CD4-positive, alpha-beta T cell treated with Interferon gamma for 1 hour (primary cell): ENCODE measurements around the gene MACROD2.

Source experiments
- DNase-seq: peaks from one replicate; pipeline ENCODE4 v3.0.0-alpha.2; 2020

The MACROD2 gene

DNA sequence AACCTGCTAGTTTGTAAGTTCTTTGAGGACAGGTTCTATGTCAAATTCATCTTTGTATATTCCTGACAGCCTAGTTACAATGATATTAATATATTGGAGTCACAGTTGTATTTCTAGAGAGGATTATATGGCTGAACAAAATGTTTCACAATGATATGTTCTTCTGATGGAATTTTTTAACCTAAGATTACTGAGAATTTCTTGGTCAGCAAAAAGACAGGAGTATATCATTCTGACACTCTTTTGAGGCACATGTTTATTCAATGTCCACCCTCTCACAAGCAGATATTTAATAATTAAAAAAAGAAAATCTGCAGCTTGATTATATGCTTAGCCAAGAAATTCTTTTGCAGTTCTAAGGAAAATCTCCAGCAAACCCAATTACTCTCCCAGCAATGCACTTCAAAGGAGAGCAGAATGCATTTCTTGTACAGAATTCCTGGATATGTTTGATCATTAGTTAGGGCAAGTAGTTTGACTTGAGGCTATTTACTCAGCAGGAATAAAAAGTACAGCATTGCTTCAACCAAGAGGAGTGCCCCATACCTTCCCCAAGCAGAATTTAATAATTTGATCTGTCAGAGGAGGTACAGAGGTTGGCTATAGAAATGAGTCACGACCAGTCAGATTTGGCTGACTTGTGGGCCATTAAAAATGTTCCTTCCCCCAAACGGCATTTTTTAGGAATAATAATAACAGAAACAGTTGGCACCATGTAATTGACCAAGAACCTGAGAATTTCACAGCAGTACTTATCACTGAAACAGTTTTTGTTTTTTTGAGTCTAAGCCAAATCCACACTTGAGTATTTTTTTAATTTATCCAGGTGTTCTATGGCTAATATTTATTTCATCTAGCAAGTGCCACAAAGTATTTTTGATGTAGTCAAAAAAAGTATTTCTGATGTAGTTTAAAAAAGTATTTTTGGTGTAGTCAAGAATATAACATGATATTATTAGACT, 850.2 kb downstream of the MACROD2 start:
- no peak for DNase-seq

DNA sequence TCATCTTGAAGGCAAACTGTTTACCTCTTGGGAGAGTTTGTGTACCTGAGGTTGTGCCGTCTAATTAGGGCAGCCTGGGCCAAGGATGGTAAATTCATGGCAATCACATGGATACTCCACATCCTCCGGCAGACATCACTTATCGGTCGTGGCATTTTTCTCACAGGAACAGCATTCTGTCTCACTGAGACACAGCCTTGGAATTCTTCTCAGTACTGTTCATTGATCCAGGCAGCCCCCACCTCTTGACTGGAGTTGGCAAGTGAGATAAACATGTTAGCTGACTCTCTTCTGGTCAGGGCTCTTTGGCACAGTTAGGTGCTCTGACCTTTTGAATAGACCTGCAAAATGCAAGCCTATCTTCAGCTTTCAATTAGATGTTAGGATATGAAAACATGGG, 853.5 kb downstream of the MACROD2 start:
- DNase-seq, result no peak

DNA sequence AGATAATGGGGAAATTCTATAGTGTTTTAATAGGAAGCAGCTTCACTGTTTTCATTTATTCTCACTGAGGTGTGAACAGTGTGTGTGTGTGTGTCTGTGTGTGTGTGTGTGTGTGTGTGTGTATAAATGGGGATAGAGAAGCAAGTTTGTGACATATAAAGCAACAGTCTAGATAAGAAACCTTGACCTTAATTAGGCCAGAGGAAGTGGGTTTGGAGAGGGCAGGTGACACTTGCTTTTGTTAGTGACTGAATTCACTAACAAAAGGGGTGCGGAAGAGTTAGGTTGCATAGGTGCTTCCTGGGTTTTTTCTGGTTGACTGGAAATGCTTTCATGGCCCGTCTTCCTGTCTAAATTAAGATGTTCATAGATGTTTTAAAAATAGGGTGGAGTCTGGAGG, 857.8 kb downstream of the MACROD2 start:
- DNase-seq, result no peak

DNA sequence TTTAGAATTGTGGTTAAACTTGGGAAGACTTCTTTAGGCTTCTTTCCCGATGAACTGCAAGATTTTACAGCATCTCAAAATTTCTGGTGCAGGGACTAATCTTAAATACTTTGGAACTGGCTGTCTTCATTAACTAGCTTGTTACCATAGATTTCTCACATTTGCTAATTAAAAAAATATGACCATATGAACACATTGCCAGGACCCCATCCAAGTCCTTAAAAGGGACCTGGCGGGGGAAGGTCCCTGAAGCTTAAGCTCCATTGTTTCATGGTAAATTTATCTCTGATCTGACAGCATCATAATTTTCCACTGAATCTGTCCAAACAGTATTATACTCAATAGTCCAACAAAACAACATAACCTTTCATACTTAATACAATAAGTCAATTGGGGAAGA, 859.9 kb downstream of the MACROD2 start:
- DNase-seq, result no peak

DNA sequence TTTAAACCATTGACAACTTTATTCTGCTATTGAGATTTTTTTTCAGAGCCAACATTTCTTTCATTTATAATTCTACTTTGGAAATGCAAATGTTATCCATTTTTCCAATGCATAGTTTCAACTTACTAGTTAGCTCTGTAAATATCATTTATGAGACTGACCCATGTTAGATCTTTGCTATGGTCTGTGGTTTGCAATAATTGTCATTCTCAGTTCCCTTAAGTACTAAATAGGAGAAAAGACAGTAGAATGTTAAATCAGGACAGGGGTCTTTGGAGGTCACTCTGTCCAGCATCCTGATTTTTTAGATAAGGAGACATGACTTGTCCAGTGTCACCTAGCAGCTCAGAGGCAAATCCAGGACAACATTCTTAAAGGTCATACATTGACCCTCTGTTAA, 864.3 kb downstream of the MACROD2 start:
- DNase-seq, result no peak

DNA sequence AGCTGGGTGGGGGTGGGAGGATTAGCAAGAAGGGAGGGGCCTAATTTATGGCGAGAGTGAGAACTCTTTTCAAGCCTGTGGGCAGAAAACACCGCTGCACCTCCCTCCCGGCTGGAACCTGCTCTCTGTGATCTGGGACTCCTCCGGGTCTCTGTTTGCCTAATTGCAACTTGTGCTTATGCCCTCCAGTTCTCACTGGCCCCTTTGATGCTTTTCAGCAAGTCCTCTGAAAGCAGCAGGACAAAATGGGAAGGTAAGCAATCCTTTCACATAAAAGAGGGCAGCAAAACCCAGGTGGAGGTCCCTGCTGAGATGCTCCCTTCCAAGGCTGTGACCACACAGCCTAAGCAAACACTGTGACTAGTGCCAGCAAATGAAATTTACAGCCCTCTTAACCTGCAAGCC, 865.1 kb downstream of the MACROD2 start:
- DNase-seq, result no peak

DNA sequence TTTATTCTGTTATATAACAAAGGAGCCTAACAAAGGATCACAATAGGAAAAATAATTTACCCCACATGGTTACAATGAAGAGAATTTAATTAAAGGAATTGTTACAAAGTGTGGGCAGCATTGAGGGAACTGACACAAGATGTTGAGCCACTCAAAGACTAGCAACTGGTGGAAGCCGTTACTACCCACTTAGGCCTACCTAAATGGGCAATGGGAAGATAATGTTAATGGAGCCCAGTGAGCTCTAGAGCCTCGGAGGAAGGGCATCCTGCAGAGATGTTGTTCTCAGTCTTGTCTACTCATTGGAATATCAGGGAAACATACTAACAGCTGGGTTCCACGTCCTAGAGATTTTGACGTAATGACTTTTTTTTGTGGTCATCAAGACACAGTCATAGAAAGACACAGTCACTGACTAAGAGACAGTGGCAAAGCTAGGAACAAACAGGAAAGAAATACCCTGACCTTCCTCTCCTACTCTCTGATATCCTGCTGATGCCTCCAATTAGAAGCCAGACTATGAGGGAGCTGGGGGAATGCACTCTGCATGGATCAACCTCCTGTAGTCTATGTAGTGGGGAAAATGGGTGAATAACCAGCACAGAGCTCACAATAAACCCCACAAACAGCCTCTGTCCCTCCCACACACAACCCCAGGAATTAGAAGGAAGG, 865.8 kb downstream of the MACROD2 start:
- no peak for DNase-seq

DNA sequence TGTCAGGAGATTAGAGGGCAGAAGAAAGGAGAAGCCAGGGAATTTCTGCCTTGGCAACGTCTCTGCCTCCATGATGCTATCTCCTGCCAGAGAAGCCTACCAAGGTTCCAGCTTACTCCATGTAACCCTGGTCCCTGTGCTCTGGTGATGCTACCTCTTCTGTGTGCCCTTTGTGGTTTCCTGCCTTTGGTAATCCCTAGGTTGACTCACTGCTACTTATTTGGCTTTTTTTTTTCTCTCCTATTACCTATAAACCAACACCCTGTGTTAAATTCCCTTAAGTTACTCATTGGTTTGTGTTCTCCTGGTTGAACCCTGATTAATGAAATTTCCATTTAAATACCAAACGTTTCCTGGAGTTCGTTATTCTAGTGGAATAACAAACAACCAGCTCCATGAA, 869.9 kb downstream of the MACROD2 start:
- DNase-seq, result no peak

DNA sequence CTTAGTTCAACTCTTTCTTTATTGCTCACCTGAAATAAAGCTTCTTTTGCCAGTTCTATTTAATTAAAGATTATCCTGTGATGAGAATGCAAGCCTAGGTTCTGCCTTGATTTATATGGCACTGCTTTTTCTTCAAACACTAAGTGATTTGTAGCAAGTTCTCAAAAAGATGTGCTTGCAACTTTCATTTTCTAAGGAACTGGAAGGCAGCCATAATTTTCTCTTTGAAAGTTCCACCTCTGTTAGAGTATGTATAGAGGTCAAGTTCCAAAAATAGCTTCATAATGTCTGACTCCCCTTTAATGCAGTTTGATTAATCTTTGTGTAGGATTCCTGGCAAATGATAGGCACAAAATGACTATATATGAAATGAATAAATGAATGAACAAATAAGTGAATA, 870.4 kb downstream of the MACROD2 start:
- DNase-seq, result no peak

DNA sequence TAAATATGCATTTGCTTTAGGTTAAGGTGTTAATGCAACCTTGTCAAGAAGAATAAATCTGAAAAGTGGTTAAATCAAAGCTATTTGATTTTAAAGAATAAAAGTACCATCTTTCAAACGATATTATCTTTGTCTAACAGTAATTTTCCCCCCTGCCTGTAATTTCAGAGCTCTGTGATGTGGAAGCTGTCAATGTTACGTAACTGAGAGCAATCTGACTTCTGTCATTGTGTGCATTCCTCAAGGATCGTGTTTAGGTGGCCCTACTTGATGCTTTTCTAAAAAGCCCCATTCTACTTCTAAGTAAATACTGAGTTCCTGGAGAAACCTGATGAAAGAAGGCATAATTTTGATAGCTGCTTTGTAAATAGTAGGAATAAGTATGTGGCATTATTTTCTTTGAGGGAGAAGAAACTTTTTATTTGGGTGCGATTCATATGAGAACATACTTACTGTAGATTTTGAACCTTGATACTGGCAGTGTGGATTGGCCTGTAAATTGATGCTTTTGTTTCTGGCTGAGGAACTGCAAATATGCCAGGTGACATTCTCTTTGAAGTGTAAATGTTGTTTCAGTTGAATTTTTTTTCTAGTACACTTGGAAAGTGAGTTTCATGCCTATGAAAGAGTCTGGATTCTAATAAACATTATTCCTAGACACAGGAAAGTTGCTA, 871.7 kb downstream of the MACROD2 start:
- DNase-seq, result no peak

DNA sequence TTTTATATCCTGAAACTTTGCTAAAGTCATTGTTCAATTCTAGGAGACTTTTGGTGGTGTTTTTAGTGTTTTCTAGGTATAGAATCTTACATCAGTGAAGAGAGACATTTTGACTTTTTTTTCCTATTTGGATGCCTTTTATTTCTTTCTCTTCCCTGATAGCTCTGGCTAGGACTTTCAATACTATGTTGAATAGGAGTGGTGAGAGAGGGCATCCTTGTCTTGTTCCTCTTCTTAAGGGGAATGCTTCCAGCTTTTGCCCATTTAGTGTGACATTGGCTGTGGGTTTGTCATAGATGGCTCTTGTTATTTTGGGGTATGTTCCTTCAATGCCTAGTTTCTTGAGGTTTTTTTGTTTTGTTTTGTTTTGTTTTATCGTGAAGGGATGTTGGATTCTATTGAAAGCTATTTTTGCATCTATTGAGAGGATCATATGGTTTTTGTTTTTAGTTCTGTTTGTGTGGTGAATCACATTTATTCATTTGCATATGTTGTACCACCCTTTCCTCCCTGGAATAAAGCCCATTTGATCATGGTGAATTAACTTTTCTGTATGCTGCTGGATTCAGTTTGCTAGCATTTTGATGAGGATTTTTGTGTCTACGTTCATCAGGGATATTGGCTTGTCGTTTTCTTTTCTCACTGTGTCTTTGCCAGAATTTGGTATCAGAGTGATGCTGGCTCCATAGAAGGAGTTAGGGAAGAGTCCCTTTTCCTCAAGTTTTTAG, 882.1 kb downstream of the MACROD2 start:
- no peak for DNase-seq

DNA sequence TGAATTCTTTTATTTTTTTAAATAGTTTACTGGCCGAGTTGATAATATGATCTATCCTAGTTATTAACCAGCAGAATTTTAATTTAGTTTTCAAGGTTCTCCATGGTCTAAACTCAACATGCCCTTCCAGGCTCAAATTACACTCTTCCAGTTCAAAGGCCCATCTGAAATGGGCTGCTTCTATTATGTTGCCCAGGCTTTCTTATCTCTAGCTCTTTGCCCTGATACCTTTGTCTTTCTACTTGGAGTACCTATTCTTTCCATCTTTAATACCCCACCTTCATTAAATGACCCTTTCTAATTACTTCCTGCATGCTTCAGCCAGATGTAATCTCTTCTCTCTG, 883.3 kb downstream of the MACROD2 start:
- DNase-seq, result no peak

DNA sequence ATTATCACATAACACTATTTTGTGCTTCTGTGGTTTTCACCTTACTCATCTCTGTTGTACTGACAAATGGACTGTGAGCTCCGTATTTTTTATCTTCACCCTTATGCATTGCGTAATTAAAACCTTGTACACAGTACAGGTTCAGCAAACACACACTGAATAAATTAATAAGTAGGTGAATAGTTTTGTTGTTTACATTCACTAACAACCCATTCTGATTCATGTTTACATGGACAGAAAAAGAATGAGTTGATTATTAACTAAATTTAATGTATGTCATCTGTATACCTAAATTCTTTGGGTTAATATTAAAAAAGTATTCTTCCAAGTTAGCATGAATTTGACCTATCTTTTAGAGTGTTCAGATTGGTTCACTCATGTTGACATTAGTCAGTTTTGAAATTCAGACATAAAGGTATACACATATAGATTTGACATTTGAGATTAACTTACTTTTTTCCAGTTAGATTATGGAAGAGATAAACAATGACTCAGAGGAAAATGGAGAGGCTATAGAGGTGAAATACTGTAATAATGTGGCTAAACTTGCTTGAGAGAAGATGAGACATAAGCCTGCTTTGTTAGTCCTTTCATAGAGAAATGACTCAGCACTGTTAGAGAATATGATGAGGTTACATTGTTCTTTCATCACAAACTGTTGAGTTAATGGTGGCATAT, 883.8 kb downstream of the MACROD2 start:
- DNase-seq, result no peak

DNA sequence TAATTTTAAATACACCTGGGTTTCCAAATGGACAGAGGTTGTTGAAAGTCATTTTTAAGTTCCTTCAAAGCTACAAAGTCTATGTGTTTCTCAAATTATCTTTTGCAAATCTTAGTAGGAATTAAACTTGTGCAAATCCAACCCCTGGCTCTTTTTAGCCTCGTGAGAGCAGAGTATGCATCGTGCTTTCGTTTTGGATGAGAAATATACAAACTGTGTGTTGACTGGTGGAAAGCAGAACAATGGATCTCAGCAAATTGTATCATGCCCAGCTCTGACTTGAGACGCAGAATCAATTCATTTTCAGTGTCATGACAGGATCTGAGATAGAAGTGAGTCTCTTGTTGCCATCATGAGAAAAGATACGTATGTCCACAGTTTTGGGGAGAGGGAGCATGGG, 884.5 kb downstream of the MACROD2 start:
- DNase-seq, result no peak

DNA sequence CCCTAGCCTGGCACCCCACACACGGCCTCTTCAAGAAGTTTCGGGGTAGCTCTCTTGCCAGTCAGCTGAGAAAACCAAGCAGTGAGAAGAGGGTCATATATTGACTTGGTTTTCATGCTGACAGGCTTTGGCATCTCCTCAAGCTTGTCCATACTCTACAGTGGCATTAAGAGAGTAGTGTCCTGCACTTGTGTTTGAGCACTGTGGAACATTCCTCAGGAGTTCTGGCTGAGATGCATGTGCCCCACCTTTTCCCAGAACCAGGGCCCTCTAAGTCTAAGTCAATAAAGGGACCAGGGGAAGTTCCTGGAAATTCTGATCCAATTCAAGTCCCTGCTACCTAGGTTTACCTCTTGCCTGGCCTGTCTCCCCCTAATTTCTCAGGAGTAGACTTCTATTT, 886.2 kb downstream of the MACROD2 start:
- DNase-seq, result no peak

DNA sequence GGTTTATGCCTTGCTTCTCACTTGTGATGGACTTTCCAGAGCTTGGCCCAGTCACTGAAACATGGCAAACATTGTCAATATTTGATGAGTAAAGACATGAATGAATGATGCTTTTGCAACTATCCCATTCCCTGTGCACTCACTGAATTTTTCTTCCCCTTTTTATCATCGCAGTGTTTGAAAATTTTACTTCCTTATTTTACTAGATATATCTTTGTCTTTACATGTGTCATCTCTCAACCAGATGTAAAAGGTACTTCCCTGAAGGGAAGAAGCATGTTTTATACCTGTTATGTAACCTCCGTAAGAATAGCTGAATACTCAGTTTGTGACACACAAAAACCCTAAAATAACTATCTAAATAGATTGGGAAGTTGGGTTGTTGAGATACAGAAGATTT, 886.8 kb downstream of the MACROD2 start:
- no peak for DNase-seq

DNA sequence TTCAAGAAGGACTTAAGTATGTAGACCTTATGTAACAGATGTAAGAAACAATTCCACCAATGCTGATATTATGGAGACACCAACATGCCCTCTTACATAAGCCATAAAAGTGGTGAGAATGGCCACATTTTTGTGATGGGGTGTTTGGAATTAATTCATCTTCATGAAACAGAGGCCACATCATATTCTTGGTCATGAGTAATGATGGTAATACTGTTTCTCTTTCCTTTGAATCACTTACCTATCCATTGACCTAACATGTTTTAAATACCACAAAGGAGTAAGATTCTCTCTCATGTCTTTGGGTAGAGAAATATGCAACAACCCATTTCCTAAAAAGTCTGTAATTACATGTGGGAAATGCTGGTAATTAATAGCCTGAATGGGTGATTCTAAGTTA, 887.5 kb downstream of the MACROD2 start:
- DNase-seq, result no peak

DNA sequence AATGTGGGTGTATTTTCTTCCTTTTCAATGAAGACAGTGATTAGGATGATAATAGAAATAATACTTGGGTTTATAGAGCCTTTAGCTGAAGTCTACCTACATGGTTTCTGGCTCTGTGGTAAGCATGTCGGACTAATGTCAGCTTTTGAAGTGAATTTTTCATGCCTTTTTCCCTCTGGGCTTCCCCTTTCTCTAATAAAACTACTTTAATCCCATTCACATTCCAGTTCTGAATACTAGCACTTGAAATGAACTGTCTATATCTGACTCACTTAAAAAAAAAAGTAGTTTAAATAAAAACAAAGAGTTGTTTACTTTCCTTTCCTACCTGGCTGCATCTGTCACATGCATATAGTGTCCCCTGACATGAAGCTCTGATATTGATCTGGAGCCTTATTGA, 888.0 kb downstream of the MACROD2 start:
- DNase-seq, result no peak

DNA sequence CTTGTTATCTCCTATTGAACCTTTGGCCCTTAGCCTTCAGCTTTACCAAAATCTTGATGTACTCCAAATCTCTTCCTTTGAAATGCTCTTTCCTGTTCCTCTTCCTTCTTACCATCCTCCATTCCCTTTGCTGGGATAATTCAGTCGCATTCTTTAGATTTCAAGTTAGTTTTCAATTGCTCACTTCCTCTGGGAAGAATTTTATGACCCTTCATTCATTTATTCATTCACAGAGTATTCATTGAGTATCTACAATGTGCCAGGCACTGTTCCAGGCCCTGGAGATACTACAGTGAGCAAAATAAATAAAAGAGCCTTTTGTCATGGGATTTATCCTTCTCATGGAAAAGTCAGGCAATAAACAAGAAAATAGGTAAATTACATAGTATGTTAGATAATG, 890.3 kb downstream of the MACROD2 start:
- DNase-seq, result no peak

DNA sequence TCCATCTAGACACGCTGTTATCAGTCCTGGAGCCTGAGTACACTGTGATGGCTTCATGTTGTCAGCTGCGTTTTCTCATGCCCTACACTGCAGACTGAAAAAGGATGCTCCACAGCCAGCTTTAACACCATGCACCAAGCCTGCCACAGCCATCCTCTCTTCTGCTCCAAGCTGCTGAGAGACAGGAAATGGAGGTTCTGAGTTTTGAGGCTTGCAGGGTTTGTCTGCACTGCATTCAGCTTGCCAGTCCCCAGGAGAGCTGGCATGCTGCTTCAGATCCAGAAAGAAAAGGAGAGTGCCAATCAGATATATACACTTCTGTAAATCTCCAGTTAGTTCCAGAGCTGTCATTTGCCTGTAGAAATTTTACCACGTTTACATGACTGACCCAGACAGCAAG, 892.8 kb downstream of the MACROD2 start:
- DNase-seq, result no peak

DNA sequence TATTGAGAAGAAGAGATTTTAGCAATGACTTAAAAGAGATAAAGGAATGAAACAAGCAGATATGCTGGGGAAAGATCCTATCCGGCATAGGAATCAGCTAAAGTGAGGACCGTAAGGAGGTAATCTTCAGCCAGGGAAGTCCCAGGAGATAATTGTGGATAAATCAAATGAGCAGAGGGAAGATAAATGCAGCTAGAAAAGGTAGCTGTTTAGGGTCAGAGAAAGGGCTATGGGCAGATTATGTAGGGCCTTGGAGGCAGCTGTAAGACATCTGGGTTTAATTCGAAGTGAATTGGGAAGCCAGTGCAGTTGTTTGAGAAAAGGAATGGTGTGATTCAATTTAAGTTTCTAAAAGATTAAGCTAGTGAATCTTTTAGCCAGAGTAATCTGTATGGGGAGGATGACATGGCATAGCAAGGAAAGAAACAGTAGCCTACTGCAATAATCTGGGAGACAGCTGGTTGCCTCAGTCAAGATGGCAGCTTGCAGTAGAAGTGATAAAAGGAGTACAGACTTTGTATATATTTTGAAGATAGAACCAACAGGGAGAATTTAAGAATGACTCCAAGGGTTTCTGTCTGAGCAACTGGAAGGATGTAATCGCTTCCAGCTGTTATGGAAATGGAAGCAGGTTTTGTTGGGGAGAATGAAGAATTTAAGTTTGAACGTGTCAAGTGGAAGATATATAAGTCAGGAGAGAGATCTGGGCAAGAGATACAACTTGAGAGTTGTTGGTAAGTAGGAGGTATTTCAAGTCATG, 894.4 kb downstream of the MACROD2 start:
- no peak for DNase-seq

DNA sequence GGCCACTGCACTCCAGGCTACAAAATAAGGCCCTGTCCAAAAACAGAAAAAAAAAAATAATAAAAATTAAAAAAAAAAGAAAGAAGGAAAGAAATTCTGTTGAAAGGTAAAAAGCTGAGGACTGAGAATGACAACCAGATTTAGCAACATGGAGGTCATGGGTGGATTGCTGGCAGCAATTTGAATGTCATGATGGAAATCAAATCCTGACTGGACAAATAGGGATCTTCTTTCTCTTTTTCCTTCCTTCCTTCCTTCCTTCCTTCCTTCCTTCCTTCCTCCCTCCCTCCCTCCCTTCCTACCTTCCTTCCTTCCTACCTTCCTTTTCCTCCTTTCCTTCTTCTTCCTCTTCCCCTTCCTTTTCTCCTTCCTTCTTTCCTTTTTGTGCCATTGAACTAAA, 895.4 kb downstream of the MACROD2 start:
- no peak for DNase-seq
